HG02852 (cell line): ENCODE measurements around the gene EN1.

Experiments used
- ATAC-seq: cut with Tn5 transposase; IDR thresholded peaks from one replicate; pipeline ENCODE4 v1.9.1; 2021; ENCODE audit warnings: mild to moderate bottlenecking, moderate library complexity; ENCODE audit not compliant: unreplicated experiment

Gene EN1

DNA sequence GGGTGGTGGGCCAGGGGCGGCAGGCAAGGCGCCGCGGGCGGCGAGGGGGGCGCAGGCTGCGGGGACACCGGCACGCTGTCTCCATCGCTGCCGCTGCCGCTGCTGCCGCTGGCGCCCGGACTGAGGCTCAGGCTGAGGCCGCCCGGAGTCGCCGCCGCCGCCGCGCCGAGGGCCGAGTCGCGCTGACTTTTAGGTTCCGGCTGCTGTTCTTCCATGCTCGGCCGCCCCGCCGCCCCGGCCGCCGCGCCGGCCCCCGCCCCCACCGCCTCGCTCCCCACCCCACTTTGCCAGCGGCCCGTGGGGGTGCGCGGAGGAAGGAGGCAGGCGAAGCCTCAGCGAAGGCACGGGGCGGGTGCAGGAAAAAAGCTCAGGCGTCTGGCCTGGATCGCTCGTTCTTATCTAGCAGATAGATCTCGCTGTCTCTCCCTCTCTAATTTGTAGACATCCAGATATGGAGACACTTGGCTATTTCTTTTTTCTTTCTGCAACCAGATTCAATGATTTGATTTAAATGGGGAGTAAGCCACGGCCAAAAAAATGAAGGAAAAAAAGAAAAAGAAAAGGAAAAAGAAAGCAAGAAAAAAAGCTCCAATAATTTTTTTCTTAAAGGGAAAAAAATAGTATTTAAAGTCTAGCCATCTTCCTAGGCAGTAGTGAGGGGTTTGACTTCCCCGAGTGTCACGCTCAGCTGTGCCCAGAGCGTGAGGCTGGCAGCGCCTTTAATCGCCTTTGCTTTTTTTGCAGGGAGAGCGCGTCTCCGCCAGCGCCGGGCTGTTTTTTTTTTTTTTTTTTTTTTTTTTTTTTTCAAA lies at the start of gene EN1:
Gene EN1 (minus strand): TSS at position 696 of the 809 bp plus-strand sequence. CDS start 481 bp downstream, at position 215.
- ATAC-seq = no peak

GRCh38 chr2:118893100-118893499 lies 45.7 kb upstream of the EN1 start:
- ATAC-seq = no peak

GRCh38 chr2:118889995-118890394 lies 42.5 kb upstream of the EN1 start:
- no peak for ATAC-seq

DNA sequence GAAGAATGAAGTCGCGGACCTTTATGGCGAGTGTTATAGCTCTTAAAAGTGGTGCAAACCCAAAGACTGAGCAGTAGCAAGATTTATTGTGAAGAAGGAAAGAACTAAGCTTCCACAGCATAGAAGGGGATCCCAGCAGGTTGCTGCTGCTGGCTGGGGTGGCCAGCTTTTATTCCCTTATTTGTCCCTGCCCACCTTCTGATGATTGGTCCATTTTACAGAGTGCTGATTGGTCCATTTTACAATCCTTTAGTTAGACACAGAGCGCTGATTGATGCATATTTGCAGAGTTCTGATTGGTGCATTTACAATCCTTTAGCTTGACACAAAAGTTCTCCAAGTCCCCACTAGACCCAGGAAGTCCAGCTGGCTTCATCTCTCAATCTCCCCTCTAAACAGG lies 36.3 kb upstream of the EN1 start:
- no peak for ATAC-seq

DNA sequence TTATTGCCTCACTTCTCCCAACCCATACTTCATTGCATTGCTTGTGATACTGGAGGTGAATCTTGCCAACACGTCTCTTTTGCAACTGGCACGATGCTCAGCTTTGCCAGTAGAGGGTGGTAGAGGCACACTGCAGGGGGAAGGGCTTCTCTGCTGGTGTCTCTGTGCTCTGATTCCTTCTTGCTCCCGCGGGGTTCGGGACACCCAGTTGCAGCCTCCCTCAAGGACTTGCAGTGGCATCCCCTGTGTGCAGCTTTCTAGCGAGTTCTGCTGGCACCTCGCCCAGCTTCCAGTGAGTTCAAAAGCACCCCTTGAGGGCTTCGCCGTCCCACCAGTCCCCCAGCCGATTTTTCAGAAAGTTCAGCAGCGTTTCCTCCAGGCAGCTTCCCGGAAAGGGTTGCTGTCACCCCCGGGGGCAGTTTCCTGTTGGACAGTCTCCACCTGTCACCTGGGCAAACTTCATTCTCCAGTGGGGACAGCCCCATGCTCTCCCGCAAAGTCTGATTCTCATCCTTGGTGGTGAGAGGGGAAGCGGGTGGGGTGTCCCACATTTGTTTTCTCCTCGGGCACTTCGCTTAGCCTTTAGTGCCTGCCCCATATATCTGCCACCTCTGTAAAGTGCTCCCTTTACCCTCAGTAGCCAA lies 35.4 kb upstream of the EN1 start:
- peak; percentile 78 for ATAC-seq

- peak; percentile 90 for ATAC-seq
Measured at GRCh38 chr2:118881490-118882129, 34.2 kb upstream of the EN1 start.

DNA sequence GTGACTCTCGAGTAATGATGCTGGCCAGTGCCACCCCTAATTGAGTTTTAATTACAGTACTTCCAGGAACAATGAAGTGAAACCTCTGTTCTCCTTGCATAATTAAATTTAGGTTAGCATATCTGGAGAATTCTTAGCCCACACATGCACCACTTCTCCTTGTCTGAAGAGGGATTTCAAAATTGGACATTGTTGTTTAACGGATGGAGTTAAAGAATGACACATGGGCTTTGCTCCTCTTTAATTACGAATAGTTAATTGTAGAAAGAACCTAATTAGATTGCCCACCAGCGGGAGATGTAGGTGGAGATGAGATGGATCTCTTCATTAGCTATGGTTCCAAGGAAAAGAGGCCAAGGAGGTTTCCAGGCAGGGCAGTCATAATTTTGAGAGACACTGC lies 33.1 kb upstream of the EN1 start:
- ATAC-seq = no peak

GRCh38 chr2:118878531-118879149 lies 31.2 kb upstream of the EN1 start:
- ATAC-seq = no peak

DNA sequence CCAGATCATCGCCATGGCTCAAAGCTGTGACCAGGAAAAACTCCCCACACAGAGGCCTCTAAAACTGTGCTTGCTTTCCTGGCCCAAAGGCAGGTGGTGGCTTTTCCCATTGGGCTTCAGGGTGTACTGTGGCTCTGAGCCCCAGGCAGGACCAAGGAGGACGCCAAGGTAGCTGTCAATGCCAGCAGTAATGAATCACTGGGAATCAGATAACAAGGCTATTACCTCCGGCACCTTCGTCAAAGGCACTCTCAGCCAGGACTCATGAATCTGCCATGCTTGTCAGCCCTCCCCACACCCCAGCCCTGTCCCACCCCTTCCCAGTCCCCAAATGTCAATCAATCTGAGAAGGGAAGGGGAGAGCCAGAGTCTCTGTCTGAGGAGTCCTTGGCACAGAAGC lies 27.9 kb upstream of the EN1 start:
- ATAC-seq = no peak

DNA sequence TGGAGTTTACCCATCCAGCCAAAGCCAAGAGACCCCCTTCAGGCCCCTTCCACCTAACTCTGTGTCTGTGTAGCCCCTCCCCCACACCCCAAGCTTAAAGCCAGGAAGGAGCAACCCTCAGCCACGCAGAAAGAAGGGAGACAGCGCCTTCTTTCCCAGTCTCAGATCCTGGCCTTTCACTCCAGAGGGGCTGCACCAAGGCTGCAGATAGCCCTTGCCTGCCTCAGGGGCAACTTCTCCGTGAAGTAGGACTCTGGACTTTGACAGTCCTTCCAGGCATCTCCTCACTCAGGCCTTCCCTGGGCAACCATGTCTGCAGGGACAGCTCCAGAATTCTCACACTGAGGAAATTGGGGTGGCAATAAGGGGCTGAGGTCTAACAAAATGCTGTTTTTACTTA lies 26.9 kb upstream of the EN1 start:
- ATAC-seq = no peak

- ATAC-seq = peak; percentile 99
Measured at GRCh38 chr2:118865106-118865505, 17.7 kb upstream of the EN1 start.

- ATAC-seq = no peak
Measured at GRCh38 chr2:118864207-118864606, 16.8 kb upstream of the EN1 start.

GRCh38 chr2:118861731-118862130 lies 14.3 kb upstream of the EN1 start:
- no peak for ATAC-seq

DNA sequence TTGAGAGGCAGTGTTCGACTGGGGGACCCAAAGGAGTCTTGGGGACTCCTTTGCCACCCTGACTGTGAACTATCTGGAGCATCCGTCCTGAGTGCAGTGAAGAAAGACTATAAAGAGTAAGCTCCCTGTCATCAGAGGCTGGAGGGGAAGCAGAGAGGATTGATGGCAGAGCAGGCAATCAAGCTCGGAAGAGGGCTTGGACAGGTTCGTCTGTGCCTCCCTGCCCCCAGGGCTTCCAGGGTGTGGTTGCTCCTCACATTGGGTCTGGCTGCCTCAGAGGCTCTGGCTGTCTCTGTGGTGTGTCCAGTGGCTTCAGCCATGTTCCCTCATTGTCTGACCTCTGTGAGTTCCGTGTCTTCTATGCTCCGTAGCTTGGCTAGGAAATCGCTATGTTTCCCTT lies 13.8 kb upstream of the EN1 start:
- no peak for ATAC-seq

- no peak for ATAC-seq
Measured at GRCh38 chr2:118860506-118860905, 13.1 kb upstream of the EN1 start.

DNA sequence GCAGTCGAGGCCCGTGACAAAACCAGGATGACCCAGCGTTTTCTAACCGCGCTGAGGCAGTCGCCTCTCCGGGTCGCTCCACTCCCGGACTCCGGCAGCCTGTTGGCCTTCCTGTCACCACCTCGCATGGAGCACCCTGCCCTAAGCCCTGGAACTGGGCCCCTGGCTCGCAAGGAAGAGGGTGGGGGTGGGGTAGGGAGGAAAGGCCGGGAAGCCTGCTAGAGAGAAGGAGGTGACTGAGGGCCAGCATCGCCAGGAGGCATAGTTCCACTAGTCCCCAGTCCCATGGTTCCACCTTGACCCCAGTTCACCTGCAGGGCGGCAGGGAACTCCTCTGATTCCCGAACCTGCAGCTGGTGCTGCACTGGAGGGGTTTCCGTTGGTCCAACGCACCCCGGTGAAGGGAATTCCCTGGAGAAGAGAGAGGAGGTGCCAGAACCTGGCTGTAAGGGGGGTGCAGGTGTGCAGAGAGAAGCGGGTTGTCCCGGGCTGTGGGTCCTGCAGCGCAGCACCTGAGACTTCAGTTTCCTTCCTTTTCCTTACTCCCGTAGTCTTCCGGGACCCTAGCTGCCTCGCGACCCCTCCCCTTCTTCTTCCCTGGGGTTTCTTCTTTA lies 11.8 kb upstream of the EN1 start:
- ATAC-seq = no peak

GRCh38 chr2:118858485-118859156 lies 11.2 kb upstream of the EN1 start:
- ATAC-seq = no peak

DNA sequence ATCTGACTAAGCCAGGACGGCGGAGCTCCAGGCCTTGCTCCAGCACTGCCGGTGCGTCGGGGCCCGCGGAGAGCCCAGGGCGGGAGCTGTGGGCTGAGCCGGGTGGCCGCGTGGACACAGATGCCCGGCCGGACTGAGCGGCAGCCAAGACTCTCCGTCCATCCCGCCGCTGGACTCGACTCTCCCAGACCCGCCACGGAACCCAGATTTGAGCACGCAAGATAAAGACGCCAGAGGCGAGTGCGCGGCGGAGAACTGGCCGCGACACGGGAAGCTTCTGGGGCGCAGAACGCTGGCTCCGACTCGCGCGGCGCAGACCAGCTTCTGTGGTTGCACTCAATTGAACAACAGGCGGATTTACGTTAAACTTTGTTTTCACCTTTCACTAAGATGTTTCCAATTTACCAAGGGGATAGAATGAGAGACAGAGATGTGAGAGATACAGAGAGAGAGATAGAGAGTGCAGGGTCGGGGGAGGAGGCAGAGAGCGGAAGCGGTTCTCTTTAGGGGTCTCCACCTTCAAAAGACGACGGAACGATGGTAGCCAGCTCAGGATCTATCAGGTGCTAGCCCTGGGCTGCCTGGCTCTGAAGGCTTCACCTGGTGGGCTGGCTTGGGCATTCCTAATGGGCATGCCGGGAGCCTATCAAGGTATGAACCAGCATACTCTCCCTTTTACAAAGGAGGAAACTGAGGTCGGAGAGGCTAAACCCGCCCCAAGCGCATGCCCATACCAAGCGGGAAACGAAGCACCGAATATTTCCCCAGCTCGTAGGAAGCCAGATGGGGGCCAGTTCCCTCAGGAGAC lies 10.4 kb upstream of the EN1 start:
- ATAC-seq = no peak

GRCh38 chr2:118856978-118857676 lies 9.7 kb upstream of the EN1 start:
- no peak for ATAC-seq
